Middle frontal gyrus (tissue), 1 donor: ENCODE data around the gene CHD1.

Source experiments
- DNase-seq: peaks from one replicate; pipeline ENCODE4 v3.0.0-alpha.2; 2015; ENCODE audit warnings: low spot score; ENCODE audit errors: extremely low spot score

Gene CHD1

GRCh38 chr5:98904780-98905179 is 24.0 kb downstream of the CHD1 start:
- DNase-seq: no peak

DNA sequence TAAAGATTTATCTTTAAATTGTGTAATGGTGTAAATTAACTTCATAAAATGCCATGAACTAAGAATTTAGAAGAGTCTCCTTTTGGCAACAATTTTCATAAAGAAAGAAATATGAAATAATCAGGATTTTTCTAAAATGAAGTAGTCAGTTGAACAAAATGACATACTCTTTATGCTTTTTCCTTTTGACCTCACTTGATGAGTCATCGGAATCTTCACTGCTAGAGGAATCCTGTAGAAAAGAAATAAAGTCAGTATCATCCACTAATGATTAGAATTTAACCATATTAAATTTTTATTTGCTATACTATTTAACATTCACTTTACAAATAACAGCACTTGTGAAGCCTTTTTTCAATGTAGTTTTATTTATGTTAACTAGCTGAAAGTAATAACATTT is 26.1 kb downstream of the CHD1 start:
- no peak for DNase-seq

GRCh38 chr5:98899456-98899855 is 29.4 kb downstream of the CHD1 start:
- DNase-seq: no peak

- DNase-seq: no peak
Observed at GRCh38 chr5:98898743-98899142, 30.1 kb downstream of the CHD1 start.

DNA sequence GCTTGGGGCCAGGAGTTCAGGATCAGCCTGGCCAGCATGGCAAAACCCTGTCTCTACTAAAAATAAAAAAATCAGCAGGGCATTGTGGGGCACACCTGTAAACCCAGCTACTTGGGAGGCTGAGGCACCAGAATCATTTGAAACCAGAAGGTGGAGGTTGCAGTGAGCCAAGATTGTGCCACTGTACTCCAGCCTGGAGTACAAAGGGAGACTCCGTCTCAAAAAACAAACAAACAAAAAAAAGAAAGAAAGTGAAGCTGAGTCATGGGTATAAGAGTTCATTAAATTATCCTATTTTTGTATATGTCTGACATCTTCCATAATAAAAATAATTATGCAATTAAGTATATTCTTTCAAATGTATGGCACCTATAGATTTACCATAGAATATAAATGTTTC is 37.2 kb downstream of the CHD1 start:
- DNase-seq: no peak

- no peak for DNase-seq
Observed at GRCh38 chr5:98880598-98880997, 48.2 kb downstream of the CHD1 start.

- no peak for DNase-seq
Observed at GRCh38 chr5:98880151-98880550, 48.7 kb downstream of the CHD1 start.

GRCh38 chr5:98877600-98877999 is 51.2 kb downstream of the CHD1 start:
- DNase-seq: no peak

DNA sequence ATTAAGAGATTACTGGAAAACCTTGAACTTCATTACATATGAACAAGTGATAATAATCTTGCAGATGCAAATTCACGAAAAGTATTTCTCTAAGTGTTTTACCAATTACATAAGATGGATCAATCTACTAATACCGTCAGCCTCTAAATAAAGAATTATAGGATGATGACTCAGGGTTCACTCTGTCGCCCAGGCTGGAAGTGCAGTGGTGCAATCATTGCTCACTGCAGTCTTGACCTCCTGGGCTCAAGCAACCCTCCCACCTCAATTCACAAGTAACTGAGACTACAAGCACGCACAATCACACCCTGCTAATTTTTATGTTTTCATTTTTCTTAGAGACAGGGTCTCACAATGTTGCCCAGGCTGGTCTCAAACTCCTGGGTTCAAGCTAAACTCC is 56.1 kb downstream of the CHD1 start:
- no peak for DNase-seq

GRCh38 chr5:98865690-98866089 is 63.1 kb downstream of the CHD1 start:
- no peak for DNase-seq

- DNase-seq: no peak
Observed at GRCh38 chr5:98847054-98847453, 81.8 kb downstream of the CHD1 start.

- DNase-seq: no peak
Observed at GRCh38 chr5:98846520-98846919, 82.3 kb downstream of the CHD1 start.

GRCh38 chr5:98845878-98846277 is 82.9 kb downstream of the CHD1 start:
- no peak for DNase-seq

- no peak for DNase-seq
Observed at GRCh38 chr5:98844865-98845264, 83.9 kb downstream of the CHD1 start.

- no peak for DNase-seq
Observed at GRCh38 chr5:98843481-98843880, 85.3 kb downstream of the CHD1 start.

DNA sequence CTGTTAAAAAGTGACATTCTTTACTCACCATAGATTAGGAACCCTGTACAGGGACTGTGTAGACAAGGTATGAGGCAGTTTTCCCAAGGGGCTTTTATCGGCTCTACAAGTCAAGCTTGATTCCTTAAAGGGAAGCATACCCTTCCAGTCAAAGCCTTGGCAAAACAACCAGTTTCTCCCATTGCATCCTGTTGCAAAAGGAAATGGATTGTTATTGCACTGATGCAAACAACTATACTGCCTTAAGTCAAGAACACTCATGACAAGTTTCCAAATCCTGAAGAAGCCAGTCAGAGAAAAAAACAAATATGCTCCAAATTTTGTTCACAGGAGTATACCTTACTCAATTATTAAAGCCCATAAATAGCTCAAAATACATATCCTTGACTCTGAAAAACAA is 87.9 kb downstream of the CHD1 start:
- no peak for DNase-seq

DNA sequence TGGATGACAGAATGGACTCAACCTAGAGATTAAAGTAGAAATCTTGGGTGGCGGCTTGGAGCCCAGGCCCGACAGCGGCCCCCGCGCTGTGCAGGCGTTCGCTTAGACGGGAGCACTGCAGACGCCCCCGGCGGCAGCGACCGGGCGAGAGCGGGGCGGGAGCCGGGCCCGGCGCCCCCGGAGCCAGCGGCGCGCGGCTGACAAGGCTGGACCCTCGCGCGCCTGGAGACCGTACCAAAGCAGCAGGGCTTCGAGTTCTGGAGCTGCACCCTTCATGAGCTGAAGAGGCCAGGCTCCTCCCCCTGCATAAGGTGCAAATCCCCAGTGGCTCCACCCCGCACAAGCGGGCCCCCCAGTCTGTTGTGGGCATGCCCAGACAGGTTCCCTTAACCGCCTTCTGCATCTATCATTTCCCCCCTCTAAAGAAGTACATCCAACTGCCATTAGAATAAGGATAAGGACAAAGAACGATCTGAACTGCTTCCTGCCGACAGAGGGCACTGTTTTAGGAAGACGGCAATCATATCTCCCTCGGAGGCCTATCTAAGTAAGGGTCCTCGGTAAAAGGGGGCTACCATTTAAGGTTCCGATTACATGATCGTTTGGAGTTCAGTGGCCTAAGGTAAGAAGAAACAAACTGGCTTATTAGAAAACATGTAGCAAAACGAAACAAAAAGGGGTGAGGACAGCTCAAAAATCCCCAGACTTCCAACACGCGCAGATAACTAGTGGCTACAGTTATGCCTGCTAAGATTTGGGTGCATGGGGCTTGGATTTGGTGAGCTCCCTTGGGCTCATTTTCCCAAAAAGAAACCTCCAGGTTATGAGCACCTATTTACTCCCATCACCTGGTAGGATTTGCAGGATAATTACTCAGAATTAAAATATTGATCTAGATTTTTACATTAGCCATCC is 89.1 kb downstream of the CHD1 start:
- DNase-seq: no peak

GRCh38 chr5:98836175-98836574 is 92.6 kb downstream of the CHD1 start:
- DNase-seq: no peak

- DNase-seq: no peak
Observed at GRCh38 chr5:98827588-98828284, 101.1 kb downstream of the CHD1 start.

DNA sequence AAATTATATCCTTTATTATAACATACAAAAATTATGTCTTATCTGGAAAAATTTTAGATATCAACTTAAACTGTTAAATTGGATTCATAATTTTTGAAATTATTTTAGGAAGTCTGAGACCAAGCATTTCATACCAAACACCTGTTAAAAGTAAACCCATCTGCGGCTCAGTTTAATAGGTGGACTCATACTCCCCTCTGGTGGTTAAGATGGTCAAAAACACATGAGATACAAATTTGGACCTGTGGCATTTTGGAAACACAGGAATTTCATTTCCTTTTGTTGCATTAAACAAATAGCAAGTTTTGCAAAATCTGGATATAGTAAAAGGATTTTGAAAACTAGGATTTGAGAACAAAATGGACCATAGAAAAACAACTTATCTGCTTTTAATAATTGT is 101.6 kb downstream of the CHD1 start:
- DNase-seq: no peak

- no peak for DNase-seq
Observed at GRCh38 chr5:98825582-98826375, 103.0 kb downstream of the CHD1 start.
